Fibroblast of mammary gland (primary cell): ENCODE data around the gene CLINT1.
A peak's percentile ranks its signal among the peaks of the same experiment; 100 is the strongest.

ENCODE experiments used
- DNase-seq: peaks from one replicate; pipeline ENCODE4 v3.0.0-alpha.2; 2010; ENCODE audit warnings: low read depth
- H3K4me3 ChIP-seq: 2 replicates; pipeline ENCODE4 v1.5.1; 2011; ENCODE audit warnings: low read depth, mild to moderate bottlenecking, low read length, moderate library complexity; ENCODE audit not compliant: control insufficient read depth
- TF ChIP-seq, protein P1 (sequence below): conservative IDR thresholded peaks from 2 replicates; pipeline ENCODE4 v1.5.1; 2011; ENCODE audit warnings: low read depth, low read length, inconsistent platforms; ENCODE audit not compliant: control insufficient read depth, insufficient read depth

Gene CLINT1

GRCh38 chr5:157748760-157749461 is 110.0 kb downstream of the CLINT1 start:
- TF ChIP-seq, protein P1, sequence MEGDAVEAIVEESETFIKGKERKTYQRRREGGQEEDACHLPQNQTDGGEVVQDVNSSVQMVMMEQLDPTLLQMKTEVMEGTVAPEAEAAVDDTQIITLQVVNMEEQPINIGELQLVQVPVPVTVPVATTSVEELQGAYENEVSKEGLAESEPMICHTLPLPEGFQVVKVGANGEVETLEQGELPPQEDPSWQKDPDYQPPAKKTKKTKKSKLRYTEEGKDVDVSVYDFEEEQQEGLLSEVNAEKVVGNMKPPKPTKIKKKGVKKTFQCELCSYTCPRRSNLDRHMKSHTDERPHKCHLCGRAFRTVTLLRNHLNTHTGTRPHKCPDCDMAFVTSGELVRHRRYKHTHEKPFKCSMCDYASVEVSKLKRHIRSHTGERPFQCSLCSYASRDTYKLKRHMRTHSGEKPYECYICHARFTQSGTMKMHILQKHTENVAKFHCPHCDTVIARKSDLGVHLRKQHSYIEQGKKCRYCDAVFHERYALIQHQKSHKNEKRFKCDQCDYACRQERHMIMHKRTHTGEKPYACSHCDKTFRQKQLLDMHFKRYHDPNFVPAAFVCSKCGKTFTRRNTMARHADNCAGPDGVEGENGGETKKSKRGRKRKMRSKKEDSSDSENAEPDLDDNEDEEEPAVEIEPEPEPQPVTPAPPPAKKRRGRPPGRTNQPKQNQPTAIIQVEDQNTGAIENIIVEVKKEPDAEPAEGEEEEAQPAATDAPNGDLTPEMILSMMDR = peak; percentile 20
- DNase-seq = peak; percentile 92
- no peak overlapping the region for H3K4me3 ChIP-seq

DNA sequence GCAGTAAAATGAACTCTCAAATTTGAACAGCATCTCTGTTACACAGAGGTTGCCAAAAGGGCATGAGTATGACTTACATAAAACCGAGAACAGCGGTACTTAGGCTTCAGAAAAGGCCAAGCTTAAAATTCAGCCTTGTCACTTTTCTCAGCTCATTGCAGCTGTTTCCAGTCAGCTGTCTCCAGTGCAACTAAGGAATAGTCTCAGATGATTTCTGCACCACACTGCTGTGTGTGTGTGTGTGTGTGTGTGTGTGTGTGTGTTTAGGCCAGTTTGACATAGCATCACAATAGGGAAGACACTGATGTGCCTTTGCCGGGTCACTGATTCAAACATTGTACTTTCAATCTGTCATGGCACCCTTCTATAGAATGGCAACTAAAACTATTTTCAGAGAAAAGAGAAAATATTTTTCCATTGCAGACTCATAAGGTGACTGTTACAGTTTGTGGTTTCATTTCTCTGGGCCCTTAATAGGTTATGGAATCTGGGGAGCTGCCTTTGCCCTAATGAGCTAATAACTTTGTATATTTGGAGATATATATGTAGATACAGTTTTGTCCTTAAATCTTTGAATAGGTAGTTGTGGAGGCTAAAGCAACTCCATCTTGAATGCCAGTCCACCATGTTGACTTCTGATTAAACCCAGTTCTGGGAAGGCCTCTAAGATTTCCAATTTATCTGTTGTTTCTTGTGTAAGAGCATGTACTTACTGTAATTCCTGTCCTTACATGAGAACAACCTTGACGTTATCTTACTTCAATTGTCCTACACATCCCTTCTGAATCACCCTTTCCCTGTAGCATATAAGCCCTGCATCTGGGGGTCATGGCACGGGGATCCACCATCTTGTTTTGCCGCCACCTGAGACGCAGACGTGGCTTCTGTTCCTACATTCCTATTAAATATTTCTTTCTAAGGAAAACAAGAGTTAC is 110.9 kb downstream of the CLINT1 start:
- DNase-seq = peak; percentile 24
- TF ChIP-seq, protein P1 = no peak
- H3K4me3 ChIP-seq = no peak overlapping the region

DNA sequence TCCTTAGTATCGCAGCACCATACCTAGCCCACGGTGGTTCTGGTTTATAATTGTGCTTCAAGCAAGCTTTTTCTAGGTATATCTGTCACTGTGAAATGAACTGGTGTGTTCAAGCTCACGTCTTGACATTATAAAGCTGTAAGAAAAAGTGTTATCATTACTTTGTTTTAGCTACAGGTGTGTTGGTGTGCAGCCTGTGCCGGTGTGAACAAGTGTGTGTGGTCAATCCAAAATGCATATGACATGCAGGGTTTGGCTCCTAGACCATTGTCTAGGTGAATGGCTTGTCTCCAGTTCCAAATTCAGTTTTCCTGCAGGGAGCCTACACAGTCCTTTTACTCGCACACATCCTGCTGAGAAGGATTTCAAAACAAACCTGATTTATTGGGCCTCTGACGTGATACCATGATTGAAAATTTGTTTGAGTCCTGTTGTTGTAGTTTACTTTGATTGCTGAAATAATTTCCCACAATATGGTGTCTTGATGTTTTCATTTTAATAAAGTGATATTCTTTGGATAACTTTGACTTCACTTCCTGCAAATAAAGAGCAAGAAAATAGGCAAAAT is 111.7 kb downstream of the CLINT1 start:
- no peak for DNase-seq
- TF ChIP-seq, protein P1 = no peak
- no peak overlapping the region for H3K4me3 ChIP-seq

- peak overlapping the region; percentile 70 for H3K4me3 ChIP-seq
- no peak for DNase-seq
- TF ChIP-seq, protein P1 = no peak
Observed at GRCh38 chr5:157745041-157745456, 113.9 kb downstream of the CLINT1 start.

GRCh38 chr5:157744051-157745011 is 114.6 kb downstream of the CLINT1 start:
- DNase-seq = no peak
- peak overlapping the region; percentile 70 for H3K4me3 ChIP-seq
- TF ChIP-seq, protein P1 = no peak
